ENCODE measurements around the gene PTS.
"Not testable (repeated sequence)": the region's sequence is repeated elsewhere in the genome, so short reads cannot be mapped to it uniquely, and the experiment has no call there.

Gene PTS

GRCh38 chr11:112226062-112226830 lies at the start of gene PTS:
PTS (plus strand) TSS chr11:112226428; CDS start chr11:112226444, 16 bp downstream.
- DNase-seq = peak; percentile 81

- no peak for DNase-seq
Measured at GRCh38 chr11:112177589-112177988, 48.6 kb upstream of the PTS start.

GRCh38 chr11:112178428-112178827 lies 47.8 kb upstream of the PTS start:
- no peak for DNase-seq

GRCh38 chr11:112178936-112179335 lies 47.3 kb upstream of the PTS start:
- DNase-seq = no peak

GRCh38 chr11:112179601-112180000 lies 46.6 kb upstream of the PTS start:
- no peak for DNase-seq

GRCh38 chr11:112182867-112183266 lies 43.4 kb upstream of the PTS start:
- no peak for DNase-seq

- DNase-seq = no peak
Measured at GRCh38 chr11:112185883-112186282, 40.3 kb upstream of the PTS start.

GRCh38 chr11:112186304-112186703 lies 39.9 kb upstream of the PTS start:
- DNase-seq = no peak

GRCh38 chr11:112195113-112195512 lies 31.1 kb upstream of the PTS start:
- not testable (repeated sequence) for DNase-seq

GRCh38 chr11:112195951-112196351 lies 30.3 kb upstream of the PTS start:
- no peak for DNase-seq

- no peak for DNase-seq
Measured at GRCh38 chr11:112196519-112197087, 29.6 kb upstream of the PTS start.

- DNase-seq = not testable (repeated sequence)
Measured at GRCh38 chr11:112199101-112199500, 27.1 kb upstream of the PTS start.

GRCh38 chr11:112200252-112200651 lies 26.0 kb upstream of the PTS start:
- no peak for DNase-seq

- no peak for DNase-seq
Measured at GRCh38 chr11:112206071-112206470, 20.2 kb upstream of the PTS start.

GRCh38 chr11:112210890-112211289 lies 15.3 kb upstream of the PTS start:
- DNase-seq = no peak

GRCh38 chr11:112211536-112211935 lies 14.7 kb upstream of the PTS start:
- DNase-seq = no peak

GRCh38 chr11:112212290-112212689 lies 13.9 kb upstream of the PTS start:
- no peak for DNase-seq

- no peak for DNase-seq
Measured at GRCh38 chr11:112212710-112213109, 13.5 kb upstream of the PTS start.

GRCh38 chr11:112213753-112214152 lies 12.5 kb upstream of the PTS start:
- no peak for DNase-seq

GRCh38 chr11:112215621-112216020 lies 10.6 kb upstream of the PTS start:
- no peak for DNase-seq

- DNase-seq = no peak
Measured at GRCh38 chr11:112216561-112217105, 9.6 kb upstream of the PTS start.

GRCh38 chr11:112219476-112220232 lies 6.6 kb upstream of the PTS start:
- no peak for DNase-seq

GRCh38 chr11:112221274-112221835 lies 4.9 kb upstream of the PTS start:
- DNase-seq = no peak

Data from stimulated activated CD4-positive, alpha-beta T cell treated with anti-CD3 and anti-CD28 coated beads, Interleukin-4, amount 100 ng/mL, for 1 hour (primary cell).